Endothelial cell of umbilical vein (primary cell): Measurements from ENCODE around the gene CPNE5. TPM values are rescaled to one million over a fixed set of nuclear protein-coding genes. Genes with fewer than 3 reads are reported as not detected.

Source experiments
- BruUV-seq: library from RNA; stranded (reverse); fragments of 400-500 nt; replicated peaks from 2 replicates; lab custom pipeline; 2021; lab: Mats Ljungman, UMichigan
- CTCF ChIA-PET: fragments of 300-600, 350-600 bp; sonication (Branson Sonifier 250); formaldehyde crosslinking; loops from one replicate; lab custom pipeline; 2021; ENCODE audit warnings: antibody characterized with exemption, inconsistent platforms; lab: Charles Lee
- POLR2A ChIA-PET: fragments of 300-600, 350-600 bp; sonication (Branson Sonifier 250); formaldehyde crosslinking; loops from one replicate; lab custom pipeline; 2021; ENCODE audit warnings: antibody characterized with exemption, inconsistent platforms; lab: Charles Lee
- DNase-seq: peaks from one replicate; pipeline ENCODE4 v3.0.0-alpha.2; 2011; ENCODE audit warnings: low read depth, low spot score
- FAIRE-seq: peaks from 2 replicates; lab custom pipeline; 2011; peaks lifted over from hg19 to GRCh38; lab: Jason Lieb, UNC
- H2AFZ ChIP-seq: 2 replicates; pipeline ENCODE4 v1.6.0; 2012; ENCODE audit warnings: low read depth, low read length, control low read depth, inconsistent platforms
- H3K27ac ChIP-seq: 2 replicates; pipeline ENCODE4 v1.5.1; 2011; ENCODE audit warnings: low read depth, mild to moderate bottlenecking, control low read depth, low read length, moderate library complexity; ENCODE audit not compliant: insufficient read depth
- H3K27me3 ChIP-seq, 2 experiments: 2 replicates each; pipeline versions ENCODE4 v1.6.0 to v1.6.1; 2011; ENCODE audit warnings: low read length in 2 of 2, mixed read lengths in 1 of 2; ENCODE audit not compliant: control insufficient read depth in 2 of 2, insufficient read depth in 2 of 2
- H3K36me3 ChIP-seq, 2 experiments: 2 replicates in 1 of 2; 3 replicates in 1 of 2; pipeline ENCODE4 v1.5.1; 2011; ENCODE audit warnings: low read length in 2 of 2, mild to moderate bottlenecking in 1 of 2, moderate library complexity in 1 of 2; ENCODE audit not compliant: control insufficient read depth in 2 of 2, insufficient read depth in 2 of 2; ENCODE audit errors: extremely low read depth in 1 of 2
- H3K4me1 ChIP-seq: 3 replicates; pipeline ENCODE4 v1.5.1; 2011; ENCODE audit warnings: mild to moderate bottlenecking, low read length; ENCODE audit not compliant: control insufficient read depth, insufficient read depth; ENCODE audit errors: extremely low read depth
- H3K4me2 ChIP-seq: 2 replicates; pipeline ENCODE4 v1.6.1; 2011; ENCODE audit warnings: low read length, control low read depth, mixed read lengths; ENCODE audit not compliant: insufficient read depth
- H3K4me3 ChIP-seq, 3 experiments: fragments of 200-600 bp in 1 of 3; sonication (generic), shearing (Covaris generic) in 1 of 3; replicated peaks in 1 of 3; 2 replicates each; pipeline ENCODE4 v1.5.1; 2011 to 2016; ENCODE audit warnings: control low read depth in 3 of 3, low read length in 3 of 3, mild to moderate bottlenecking in 2 of 3, inconsistent platforms in 1 of 3, low read depth in 1 of 3, moderate library complexity in 1 of 3; ENCODE audit not compliant: insufficient read depth in 1 of 3
- H3K79me2 ChIP-seq: 2 replicates; pipeline ENCODE4 v1.6.0; 2012; ENCODE audit warnings: low read length, inconsistent platforms; ENCODE audit not compliant: control insufficient read depth, insufficient read depth
- H3K9ac ChIP-seq: replicated peaks from 2 replicates; pipeline ENCODE3; 2011; ENCODE audit warnings: low read length, control low read depth; ENCODE audit not compliant: insufficient read depth; ENCODE audit errors: extremely low read depth
- H3K9me1 ChIP-seq: replicated peaks from 3 replicates; pipeline ENCODE4 v1.6.0; 2011; ENCODE audit warnings: mild to moderate bottlenecking, low read length; ENCODE audit not compliant: control insufficient read depth, insufficient read depth; ENCODE audit errors: extremely low read depth
- H3K9me3 ChIP-seq: replicated peaks from 2 replicates; pipeline ENCODE4 v1.5.1; 2012; ENCODE audit warnings: low read length, inconsistent platforms; ENCODE audit not compliant: control insufficient read depth, insufficient read depth
- H4K20me1 ChIP-seq: replicated peaks from 2 replicates; pipeline ENCODE3; 2011; ENCODE audit warnings: mild to moderate bottlenecking, low read length; ENCODE audit not compliant: control insufficient read depth, insufficient read depth; ENCODE audit errors: extremely low read depth
- EZH2 ChIP-seq: IDR thresholded peaks from 2 replicates; pipeline ENCODE4 v1.6.1; 2012; ENCODE audit warnings: borderline replicate concordance, low read depth, mild to moderate bottlenecking, moderate library complexity, low read length, inconsistent platforms; ENCODE audit not compliant: severe bottlenecking
- FOS ChIP-seq: IDR thresholded peaks from 2 replicates; pipeline ENCODE4 v1.6.1; 2011; ENCODE audit warnings: mild to moderate bottlenecking, low read length, moderate library complexity, borderline replicate concordance; ENCODE audit not compliant: insufficient read depth
- GATA2 ChIP-seq: IDR thresholded peaks from 2 replicates; pipeline ENCODE4 v1.7.0; 2011; ENCODE audit warnings: low read depth, mild to moderate bottlenecking, moderate library complexity, mixed read lengths, low read length; ENCODE audit not compliant: insufficient read length, insufficient read depth
- JUN ChIP-seq: IDR thresholded peaks from 2 replicates; pipeline ENCODE4 v1.6.1; 2011; ENCODE audit warnings: borderline replicate concordance, low read depth; ENCODE audit not compliant: insufficient read length, insufficient read depth
- MYC ChIP-seq: IDR thresholded peaks from one replicate; pipeline ENCODE4 v1.6.1; 2011; ENCODE audit warnings: mild to moderate bottlenecking, low read depth, low read length
- POLR2A ChIP-seq: IDR thresholded peaks from 2 replicates; pipeline ENCODE4 v1.6.1; 2012; ENCODE audit warnings: low read depth, mild to moderate bottlenecking, control low read depth, low read length
- POLR2AphosphoS5 ChIP-seq: IDR thresholded peaks from 2 replicates; pipeline ENCODE4 v1.6.1; 2012; ENCODE audit warnings: low read depth, mild to moderate bottlenecking, control low read depth, low read length, moderate library complexity; ENCODE audit not compliant: insufficient read depth
- dilution Hi-C: fragments of 300-500 bp; cut with MboI; formaldehyde crosslinking; loops from one replicate; pipeline ENCODE4 v1.15.0; 2019; ENCODE audit warnings: low sequenced_read_pairs; ENCODE audit not compliant: extremely low pct_ligation_motif_present
- intact Hi-C: fragments of 100-400 bp; cut with micrococcal nuclease; formaldehyde crosslinking; loops from one replicate; pipeline ENCODE4 v1.10.0; 2022
- polyA plus RNA-seq, 4 experiments: library from polyadenylated mRNA; depleted of rRNA in 3 of 4; stranded (reverse) in 3 of 4; unstranded in 1 of 4; fragments of >200 nt; gene quantifications; 2 replicates each; pipeline versions ENCODE4 v1.2.1 to v1.2.3, GENCODE V29; 2011 to 2012; ENCODE audit warnings: missing spikeins in 1 of 4
- total RNA-seq: library from RNA; stranded (reverse); gene quantifications from 2 replicates; pipeline ENCODE4 v1.2.3, GENCODE V29; 2021
- TF ChIP-seq, protein P1 (sequence below): IDR thresholded peaks from 2 replicates; pipeline ENCODE4 v1.6.1; 2011; ENCODE audit not compliant: insufficient read depth, insufficient read length
- TF ChIP-seq, protein P2 (sequence below), 2 donors: IDR thresholded peaks; 1 replicate in 1 of 2; 2 replicates in 1 of 2; pipeline ENCODE4 v1.5.1; 2011; ENCODE audit warnings: low read length in 2 of 2, mild to moderate bottlenecking in 2 of 2, moderate library complexity in 2 of 2, control low read depth in 1 of 2, inconsistent platforms in 1 of 2, low read depth in 1 of 2; ENCODE audit not compliant: insufficient read depth in 1 of 2; ENCODE audit errors: extremely low read depth in 1 of 2

Gene CPNE5
- total and polyA plus RNA-seq, 2 donors (not counting 3 experiments of a cell fraction or from before 2014, with no cell fraction given), result 18.8 to 49.4 TPM

DNA sequence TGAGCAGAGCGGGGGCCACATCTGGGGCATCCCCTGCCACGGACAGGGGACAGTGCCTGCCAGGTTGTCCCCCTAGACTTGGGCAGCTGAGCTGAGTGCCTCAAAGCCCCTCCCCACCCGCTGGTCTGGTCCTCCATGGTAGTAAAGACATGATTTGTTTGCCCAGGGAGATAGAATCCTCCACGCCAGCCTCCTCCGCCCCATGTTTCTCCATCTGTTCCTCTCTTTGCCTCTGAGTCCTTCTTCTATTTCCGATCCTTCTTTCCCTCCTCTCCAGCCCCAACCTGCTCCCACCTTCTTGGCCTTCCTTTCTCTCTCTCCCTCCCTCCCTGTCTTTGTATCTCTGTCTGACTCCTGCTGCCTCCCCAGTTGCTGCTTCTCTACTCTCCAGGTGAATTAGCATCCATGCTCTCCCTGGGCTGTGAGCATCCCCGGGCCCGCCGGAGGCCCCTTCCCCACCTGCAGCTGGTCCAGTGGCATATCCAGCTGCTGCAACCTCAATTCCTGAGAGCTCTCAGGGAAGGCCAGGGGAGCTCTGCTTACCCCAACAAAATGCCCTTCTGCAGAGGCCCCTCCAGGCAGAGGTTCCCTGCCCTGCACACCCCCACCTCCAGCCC, 45.8 kb downstream of the CPNE5 start:
- Histone ChIP-seq H2AFZ (no peak overlapping the region), H3K36me3 (peaks cover 2 to 26% of the 10 kb centered on the region in 2 experiments), H3K9me3 (no peaks in the 10 kb centered on the region), H4K20me1 (no peaks in the 10 kb centered on the region), H3K27me3 (no peaks in the 10 kb centered on the region), H3K4me3 (no peak overlapping the region), H3K27ac (no peak overlapping the region), H3K4me2 (no peak overlapping the region), H3K9ac (no peak overlapping the region), H3K9me1 (no peaks in the 10 kb centered on the region), H3K4me1 (peaks cover 4% of the 10 kb centered on the region), H3K79me2 (no peaks in the 10 kb centered on the region)
- intact Hi-C loops, result no loop called here
- BruUV-seq, result no TSS peak
- FAIRE-seq (no peak), DNase-seq (no peak)
- CTCF ChIA-PET, result interaction anchor here (1.0 to 2.1 kb wide), 5 partner anchors 9 to 58 kb away, joined by 3 to 11 read pairs (median 5); no protein-coding TSS in a partner anchor
- TF ChIP-seq FOS (no peak), EZH2 (no peak), POLR2A (no peak), POLR2AphosphoS5 (no peak), JUN (no peak), MYC (no peak), GATA2 (no peak)
- TF ChIP-seq, protein P1, sequence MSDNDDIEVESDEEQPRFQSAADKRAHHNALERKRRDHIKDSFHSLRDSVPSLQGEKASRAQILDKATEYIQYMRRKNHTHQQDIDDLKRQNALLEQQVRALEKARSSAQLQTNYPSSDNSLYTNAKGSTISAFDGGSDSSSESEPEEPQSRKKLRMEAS, result no peak
- TF ChIP-seq, protein P2, sequence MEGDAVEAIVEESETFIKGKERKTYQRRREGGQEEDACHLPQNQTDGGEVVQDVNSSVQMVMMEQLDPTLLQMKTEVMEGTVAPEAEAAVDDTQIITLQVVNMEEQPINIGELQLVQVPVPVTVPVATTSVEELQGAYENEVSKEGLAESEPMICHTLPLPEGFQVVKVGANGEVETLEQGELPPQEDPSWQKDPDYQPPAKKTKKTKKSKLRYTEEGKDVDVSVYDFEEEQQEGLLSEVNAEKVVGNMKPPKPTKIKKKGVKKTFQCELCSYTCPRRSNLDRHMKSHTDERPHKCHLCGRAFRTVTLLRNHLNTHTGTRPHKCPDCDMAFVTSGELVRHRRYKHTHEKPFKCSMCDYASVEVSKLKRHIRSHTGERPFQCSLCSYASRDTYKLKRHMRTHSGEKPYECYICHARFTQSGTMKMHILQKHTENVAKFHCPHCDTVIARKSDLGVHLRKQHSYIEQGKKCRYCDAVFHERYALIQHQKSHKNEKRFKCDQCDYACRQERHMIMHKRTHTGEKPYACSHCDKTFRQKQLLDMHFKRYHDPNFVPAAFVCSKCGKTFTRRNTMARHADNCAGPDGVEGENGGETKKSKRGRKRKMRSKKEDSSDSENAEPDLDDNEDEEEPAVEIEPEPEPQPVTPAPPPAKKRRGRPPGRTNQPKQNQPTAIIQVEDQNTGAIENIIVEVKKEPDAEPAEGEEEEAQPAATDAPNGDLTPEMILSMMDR (IDR thresholded peaks at IDR 0.05; ENCODE audit: extremely low read depth in 1 of 2, insufficient read depth in 1 of 2, low read depth in 1 of 2, low read length in 2 of 2), result no peak
- POLR2A ChIA-PET, result no interaction called here
- dilution Hi-C loops, result no loop called here
